Measurements from ENCODE around the gene SYT1.

Gene SYT1

DNA sequence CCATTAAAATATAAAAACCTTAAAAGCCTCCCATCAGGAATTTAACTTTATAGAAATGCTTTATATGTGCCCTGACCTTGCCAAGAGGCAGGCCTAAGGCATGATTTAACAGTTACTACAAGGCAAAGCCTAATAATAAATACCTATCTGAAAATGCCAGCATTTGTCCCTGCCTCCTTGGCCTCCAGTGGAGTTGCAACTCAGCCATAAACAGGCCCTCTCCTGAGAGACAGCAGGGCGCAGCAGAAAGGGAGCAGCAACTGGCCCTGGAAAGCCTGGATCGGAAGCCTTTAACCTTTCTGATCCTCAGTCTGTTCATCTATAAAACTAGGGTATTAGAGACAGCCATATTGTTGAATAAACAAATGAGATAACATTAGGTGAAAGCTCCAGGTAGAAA lies 501.8 kb downstream of the SYT1 start:
- DNase-seq: no peak

GRCh38 chr12:79367032-79367589 lies 502.5 kb downstream of the SYT1 start:
- no peak for DNase-seq

- no peak for DNase-seq
Measured at GRCh38 chr12:79370021-79370420, 505.4 kb downstream of the SYT1 start.

- DNase-seq: no peak
Measured at GRCh38 chr12:79371226-79371625, 506.7 kb downstream of the SYT1 start.

- DNase-seq: no peak
Measured at GRCh38 chr12:79373896-79374499, 509.4 kb downstream of the SYT1 start.

- no peak for DNase-seq
Measured at GRCh38 chr12:79374545-79374944, 510.0 kb downstream of the SYT1 start.

DNA sequence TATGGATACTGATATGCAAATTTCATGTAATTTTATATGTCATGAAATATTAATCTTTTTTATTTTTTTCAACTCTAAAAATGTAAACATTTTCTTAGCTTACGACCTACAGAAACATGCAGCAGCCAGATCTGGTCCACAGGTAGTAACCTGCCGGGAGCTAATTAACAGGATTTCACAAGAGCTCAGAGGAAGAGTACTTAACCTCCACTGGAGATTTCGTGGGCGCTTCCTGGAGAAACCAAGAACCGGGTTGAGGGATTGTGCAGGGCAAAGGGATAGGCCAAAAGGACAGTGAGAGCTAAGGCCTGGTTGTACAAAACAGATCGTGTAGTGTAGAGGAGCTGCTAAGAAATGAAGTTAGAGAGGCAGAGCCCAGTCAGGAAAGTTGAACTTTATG lies 510.5 kb downstream of the SYT1 start:
- DNase-seq: no peak

- DNase-seq: no peak
Measured at GRCh38 chr12:79378496-79378895, 513.9 kb downstream of the SYT1 start.

GRCh38 chr12:79380402-79380801 lies 515.8 kb downstream of the SYT1 start:
- DNase-seq: no peak

GRCh38 chr12:79381248-79382208 lies 517.0 kb downstream of the SYT1 start:
- DNase-seq: no peak

GRCh38 chr12:79384551-79384950 lies 520.0 kb downstream of the SYT1 start:
- no peak for DNase-seq

- no peak for DNase-seq
Measured at GRCh38 chr12:79388011-79388410, 523.4 kb downstream of the SYT1 start.

DNA sequence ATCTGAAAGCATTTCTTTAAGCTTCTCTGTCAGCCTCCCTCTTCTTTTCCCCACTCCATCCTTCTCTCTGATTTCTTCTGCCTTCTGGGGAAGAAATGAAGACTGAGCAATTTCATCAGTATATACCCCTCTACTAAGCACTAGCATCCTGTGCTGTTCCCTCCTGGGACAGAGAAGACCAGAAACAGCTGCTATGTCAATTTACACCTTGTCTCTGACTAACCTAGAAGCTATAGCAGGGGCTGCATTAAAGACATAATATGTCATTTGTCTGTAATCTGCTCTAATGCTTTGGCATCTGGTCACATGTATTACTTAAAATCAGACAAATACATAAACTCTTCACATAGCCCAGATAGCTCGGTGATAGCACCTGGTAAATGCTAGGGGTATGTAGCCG lies 529.3 kb downstream of the SYT1 start:
- no peak for DNase-seq

DNA sequence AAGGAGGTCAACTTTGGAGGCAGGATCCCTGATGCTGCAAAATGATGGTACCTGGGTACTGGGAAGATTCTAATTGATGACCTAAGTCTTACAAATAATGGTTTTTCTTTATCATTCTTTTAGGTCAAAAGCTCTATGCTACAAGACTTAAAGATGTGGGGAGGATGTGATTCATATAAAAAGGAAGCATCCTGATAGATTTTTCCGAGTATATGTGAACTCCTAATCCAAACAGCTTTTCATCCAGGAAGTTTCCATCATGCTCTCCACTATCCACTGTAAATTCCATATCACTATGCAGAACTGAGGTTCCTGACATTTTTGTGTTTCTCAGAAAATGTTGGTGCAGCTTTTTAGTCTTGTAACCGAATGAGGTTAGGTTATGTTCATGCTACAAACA lies 533.0 kb downstream of the SYT1 start:
- no peak for DNase-seq

- DNase-seq: no peak
Measured at GRCh38 chr12:79400481-79400880, 535.9 kb downstream of the SYT1 start.

GRCh38 chr12:79402606-79403005 lies 538.0 kb downstream of the SYT1 start:
- DNase-seq: no peak

DNA sequence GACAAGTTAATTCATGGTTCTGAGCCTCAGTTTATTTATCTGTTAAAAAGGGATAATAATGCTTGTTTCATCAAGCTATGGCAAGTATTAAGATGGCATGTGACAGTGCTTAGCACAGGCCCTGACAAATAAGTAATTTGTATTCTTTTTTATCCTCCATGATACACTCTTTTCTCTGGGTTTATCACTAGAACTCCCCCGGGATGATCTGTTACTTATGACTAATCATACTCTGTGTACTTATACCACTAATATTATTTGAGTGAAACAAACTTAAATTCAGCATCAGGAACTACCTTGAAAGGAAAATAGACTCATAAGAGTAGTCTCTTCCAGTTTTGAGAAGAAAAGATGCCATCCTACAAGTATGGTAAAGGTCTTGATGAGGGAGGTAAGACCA lies 542.4 kb downstream of the SYT1 start:
- no peak for DNase-seq

- no peak for DNase-seq
Measured at GRCh38 chr12:79407671-79408622, 543.4 kb downstream of the SYT1 start.

DNA sequence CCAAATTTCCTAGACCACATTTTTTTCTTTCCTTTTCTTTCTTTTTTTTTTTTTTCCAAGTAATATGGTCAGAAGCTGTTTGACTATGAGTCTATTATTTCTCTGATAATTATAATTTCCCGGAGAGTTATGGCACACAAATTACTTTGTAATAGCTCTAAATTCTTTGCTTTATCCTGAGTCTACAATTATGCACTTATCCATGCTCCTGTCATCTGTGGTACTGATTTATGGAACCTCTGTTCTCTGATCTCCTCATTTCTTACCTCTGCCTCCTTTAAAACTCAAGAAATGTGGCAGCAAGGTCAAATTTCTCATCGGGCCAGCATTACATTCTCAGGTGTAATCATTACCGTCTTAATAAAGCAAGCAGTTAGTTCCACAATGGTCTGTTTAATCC lies 544.1 kb downstream of the SYT1 start:
- no peak for DNase-seq

DNA sequence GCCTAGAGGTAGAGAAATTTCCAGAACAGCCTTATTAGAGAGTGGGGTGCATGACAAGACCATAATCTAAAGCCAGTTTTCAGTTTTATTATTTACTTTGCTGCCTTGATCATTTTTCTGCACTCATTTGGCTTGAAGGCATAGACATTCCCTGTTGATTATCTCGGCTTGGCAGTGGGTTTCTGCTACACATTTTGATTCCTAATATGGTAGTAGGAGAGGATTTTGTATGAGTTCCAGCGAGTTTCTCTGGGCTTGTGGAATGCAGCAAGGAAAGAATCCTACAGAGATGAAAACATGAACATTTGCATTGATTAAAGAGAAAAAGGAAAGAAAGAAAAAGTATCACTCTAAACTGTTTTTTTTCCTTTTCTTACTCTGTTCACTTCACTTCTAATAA lies 545.0 kb downstream of the SYT1 start:
- no peak for DNase-seq

DNA sequence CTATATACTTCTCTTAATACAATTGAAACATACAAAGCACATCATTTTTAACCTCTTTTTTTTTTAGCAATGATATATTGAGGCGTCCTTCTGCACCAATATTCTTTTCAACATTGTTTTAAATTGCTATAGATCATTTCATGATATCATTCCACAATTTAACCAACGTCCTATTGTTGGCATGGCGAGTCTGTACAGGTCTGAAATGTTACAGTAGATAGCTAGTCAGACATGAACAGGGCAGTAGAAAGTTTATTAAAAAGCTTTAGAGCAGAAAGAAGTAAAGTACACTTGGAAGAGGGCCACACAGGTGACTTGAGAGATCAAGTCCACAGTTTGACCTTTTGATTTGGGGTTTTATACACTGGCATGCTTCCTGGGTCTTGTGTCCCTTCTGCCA lies 547.2 kb downstream of the SYT1 start:
- no peak for DNase-seq

- DNase-seq: no peak
Measured at GRCh38 chr12:79413796-79414195, 549.2 kb downstream of the SYT1 start.

GRCh38 chr12:79414252-79414651 lies 549.7 kb downstream of the SYT1 start:
- DNase-seq: peak; percentile 63

Data from NCI-H2029 (cell line).